Stimulated activated CD8-positive, alpha-beta memory T cell treated with anti-CD3 and anti-CD28 coated beads, Interleukin-15, amount 100 ng/mL, for 4 hours (primary cell): ENCODE data around the gene ILDR1.
"Not testable (repeated sequence)": the region's sequence is repeated elsewhere in the genome, so short reads cannot be mapped to it uniquely, and the experiment has no call there.

ENCODE experiments used
- DNase-seq, 2 donors: peaks; one replicate each; pipeline ENCODE4 v3.0.0-alpha.2; 2020; ENCODE audit warnings: low read depth in 2 of 2

The ILDR1 gene

GRCh38 chr3:122021811-122022401, at the start of gene ILDR1:
Gene ILDR1 (minus strand): TSS chr3:122022247. CDS start chr3:122022077, 170 bp downstream.
- DNase-seq, result no peak

GRCh38 chr3:122067588-122068240, 45.7 kb upstream of the ILDR1 start:
- DNase-seq, result no peak

GRCh38 chr3:122067214-122067550, 45.1 kb upstream of the ILDR1 start:
- no peak for DNase-seq

GRCh38 chr3:122066331-122067213, 44.5 kb upstream of the ILDR1 start:
- no peak for DNase-seq

- DNase-seq, result no peak
Measured at GRCh38 chr3:122064326-122064725, 42.3 kb upstream of the ILDR1 start.

- DNase-seq, result no peak
Measured at GRCh38 chr3:122063908-122064307, 41.9 kb upstream of the ILDR1 start.

GRCh38 chr3:122060040-122060698, 38.1 kb upstream of the ILDR1 start:
- no peak for DNase-seq

- no peak for DNase-seq
Measured at GRCh38 chr3:122058294-122058693, 36.2 kb upstream of the ILDR1 start.

- no peak for DNase-seq
Measured at GRCh38 chr3:122057671-122058070, 35.6 kb upstream of the ILDR1 start.

GRCh38 chr3:122055215-122055614, 33.2 kb upstream of the ILDR1 start, which contains the start of gene CD86:
Gene CD86 (plus strand): TSS chr3:122055362. CDS start chr3:122055490, 128 bp downstream.
- DNase-seq, result no peak

- DNase-seq, result no peak
Measured at GRCh38 chr3:122052968-122053367, 30.9 kb upstream of the ILDR1 start.

- DNase-seq, result not testable (repeated sequence)
Measured at GRCh38 chr3:122047773-122048172, 25.7 kb upstream of the ILDR1 start.

GRCh38 chr3:122047296-122047695, 25.2 kb upstream of the ILDR1 start:
- DNase-seq, result not testable (repeated sequence)

GRCh38 chr3:122033023-122033422, 11.0 kb upstream of the ILDR1 start:
- no peak for DNase-seq

GRCh38 chr3:122032531-122032930, 10.5 kb upstream of the ILDR1 start:
- no peak for DNase-seq

- DNase-seq, result no peak
Measured at GRCh38 chr3:122031123-122031468, 9.0 kb upstream of the ILDR1 start.

- no peak for DNase-seq
Measured at GRCh38 chr3:122030381-122031122, 8.5 kb upstream of the ILDR1 start.

- DNase-seq, result no peak
Measured at GRCh38 chr3:122025296-122025695, 3.2 kb upstream of the ILDR1 start.

- DNase-seq, result no peak
Measured at GRCh38 chr3:122024800-122025199, 2.8 kb upstream of the ILDR1 start.

GRCh38 chr3:122023335-122023910, 1.4 kb upstream of the ILDR1 start:
- no peak for DNase-seq

GRCh38 chr3:122021037-122021436, 1.0 kb downstream of the ILDR1 start:
- DNase-seq, result no peak
